DMS114 treated with DMSO at 0.1 percent for 48 hours (cell line): ENCODE data around the gene AQP6.

Experiments
- DNase-seq: peaks from one replicate; lab custom pipeline; 2025; ENCODE audit not compliant: unreplicated experiment; lab: John Stamatoyannopoulos, UW

The AQP6 gene, protein sequence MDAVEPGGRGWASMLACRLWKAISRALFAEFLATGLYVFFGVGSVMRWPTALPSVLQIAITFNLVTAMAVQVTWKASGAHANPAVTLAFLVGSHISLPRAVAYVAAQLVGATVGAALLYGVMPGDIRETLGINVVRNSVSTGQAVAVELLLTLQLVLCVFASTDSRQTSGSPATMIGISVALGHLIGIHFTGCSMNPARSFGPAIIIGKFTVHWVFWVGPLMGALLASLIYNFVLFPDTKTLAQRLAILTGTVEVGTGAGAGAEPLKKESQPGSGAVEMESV

DNA sequence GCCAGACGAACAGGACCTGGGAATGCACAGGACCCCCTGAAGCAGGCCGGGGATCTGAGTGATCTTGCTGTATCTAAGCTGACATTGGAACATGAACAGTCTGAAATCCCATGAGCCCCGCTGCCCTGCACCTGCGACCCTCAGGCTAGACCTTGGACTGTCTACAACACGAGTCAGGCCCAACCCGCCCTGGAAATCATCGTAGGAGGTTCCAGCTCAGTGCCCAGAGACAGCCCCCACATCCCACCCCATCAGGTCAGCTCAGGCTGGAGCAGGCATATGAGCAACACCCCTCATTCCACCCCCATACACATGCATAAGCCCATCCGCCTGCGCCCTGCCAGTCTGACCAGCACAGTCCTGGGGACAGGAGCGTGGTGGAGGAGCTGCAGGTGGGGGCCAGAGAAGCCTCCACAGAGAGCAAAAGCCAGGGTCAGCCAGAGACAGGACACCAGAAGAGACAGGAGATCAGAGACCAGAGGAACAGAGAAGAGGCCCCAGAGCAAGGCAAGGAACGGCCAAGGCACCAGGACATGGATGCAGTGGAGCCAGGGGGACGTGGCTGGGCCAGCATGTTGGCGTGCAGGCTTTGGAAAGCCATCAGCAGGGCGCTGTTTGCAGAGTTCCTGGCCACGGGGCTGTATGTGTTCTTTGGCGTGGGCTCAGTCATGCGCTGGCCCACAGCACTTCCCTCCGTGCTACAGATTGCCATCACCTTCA lies at the start of gene AQP6:
Gene AQP6 (plus strand): TSS at position 307 of the 720 bp plus-strand sequence. CDS start 227 bp downstream, at position 534.
- DNase-seq, result no peak

DNA sequence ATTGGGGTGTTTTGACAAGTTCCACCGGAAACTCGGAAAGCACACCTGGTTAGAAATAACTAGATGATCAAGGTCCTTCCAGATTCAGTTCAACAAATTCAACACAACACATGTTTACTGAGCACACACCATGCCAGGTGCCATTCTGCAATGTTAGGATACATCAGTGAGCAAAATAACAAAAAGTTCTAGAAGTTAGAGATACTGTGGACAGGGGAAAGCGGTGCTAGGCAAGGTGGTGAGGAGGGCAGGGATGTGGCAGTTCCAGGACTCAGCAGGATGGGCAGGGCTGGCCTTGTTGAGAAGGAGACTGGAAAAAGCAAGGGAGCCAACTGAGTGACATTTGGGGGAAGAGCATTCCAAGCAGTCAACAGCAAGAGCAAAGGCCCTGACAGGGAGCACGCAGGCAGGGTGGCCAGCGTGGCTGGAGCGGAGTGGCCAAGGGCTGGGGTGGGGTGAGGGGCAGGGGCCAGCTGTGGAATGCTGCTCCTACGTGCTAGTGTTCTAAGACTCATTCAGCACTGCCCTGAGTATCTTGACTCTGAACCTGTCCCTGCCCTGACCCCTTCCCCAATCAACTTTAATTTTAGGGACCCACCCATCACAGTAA lies 49.6 kb upstream of the AQP6 start:
- no peak for DNase-seq

DNA sequence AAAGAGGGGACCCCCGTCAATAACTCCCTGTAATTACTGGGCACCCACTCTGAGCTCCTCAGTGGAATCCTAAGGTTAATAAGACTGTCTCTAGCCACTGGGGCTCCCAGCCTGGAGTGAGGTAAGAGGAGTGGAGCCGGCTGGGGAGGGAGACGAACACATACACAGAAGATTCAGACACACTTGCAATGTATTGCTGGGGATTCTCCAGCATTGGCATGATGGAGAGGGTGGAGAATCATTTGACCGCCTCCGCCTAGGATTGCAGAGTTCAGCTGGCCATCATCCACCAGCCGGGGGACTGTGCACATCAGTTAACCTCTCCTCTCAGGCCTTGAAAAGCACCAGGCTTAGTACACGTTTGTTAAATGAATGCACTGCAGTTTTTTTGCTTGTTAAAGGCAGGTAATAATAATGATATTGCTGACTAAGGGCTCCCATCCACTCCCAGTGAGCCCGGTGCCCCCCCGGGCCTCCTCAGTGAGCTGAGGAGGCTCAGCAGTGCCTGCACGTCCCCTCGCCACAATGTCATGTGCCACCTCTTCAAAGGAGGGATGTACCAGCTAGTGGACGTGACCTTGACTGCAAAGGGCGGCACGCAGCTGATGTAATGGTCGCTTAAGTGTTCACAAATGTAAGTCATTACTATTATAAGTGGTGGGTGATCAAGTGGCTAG lies 48.7 kb upstream of the AQP6 start:
- DNase-seq, result no peak

DNA sequence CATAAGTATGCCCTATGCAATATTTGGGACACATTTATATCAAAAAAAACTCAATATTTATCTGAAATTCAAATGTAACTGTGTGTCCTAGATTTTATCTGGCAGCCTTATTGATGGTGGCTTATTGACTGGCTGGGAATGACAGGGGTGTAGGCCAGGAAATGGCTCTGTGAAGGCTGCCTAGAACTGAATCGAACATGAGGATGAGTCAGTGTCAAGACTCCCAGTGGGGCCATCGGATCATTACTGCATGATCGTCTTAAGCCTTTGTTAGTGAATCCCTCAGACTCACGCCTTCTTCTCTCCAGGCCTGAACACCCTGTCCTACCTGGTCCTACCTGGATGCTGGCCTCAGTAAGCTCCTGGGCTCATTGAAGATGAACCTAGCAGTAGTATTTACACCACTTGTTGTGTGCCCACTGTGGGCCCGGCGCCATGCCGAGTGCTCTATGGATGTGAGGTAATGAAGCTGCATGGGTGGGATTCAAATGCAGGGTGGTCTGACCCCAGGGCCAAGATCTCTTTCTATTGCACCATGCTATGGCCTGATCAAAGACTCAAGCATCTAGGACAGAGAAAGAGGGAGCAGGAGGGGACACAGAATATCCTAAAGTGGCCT lies 48.0 kb upstream of the AQP6 start:
- no peak for DNase-seq

DNA sequence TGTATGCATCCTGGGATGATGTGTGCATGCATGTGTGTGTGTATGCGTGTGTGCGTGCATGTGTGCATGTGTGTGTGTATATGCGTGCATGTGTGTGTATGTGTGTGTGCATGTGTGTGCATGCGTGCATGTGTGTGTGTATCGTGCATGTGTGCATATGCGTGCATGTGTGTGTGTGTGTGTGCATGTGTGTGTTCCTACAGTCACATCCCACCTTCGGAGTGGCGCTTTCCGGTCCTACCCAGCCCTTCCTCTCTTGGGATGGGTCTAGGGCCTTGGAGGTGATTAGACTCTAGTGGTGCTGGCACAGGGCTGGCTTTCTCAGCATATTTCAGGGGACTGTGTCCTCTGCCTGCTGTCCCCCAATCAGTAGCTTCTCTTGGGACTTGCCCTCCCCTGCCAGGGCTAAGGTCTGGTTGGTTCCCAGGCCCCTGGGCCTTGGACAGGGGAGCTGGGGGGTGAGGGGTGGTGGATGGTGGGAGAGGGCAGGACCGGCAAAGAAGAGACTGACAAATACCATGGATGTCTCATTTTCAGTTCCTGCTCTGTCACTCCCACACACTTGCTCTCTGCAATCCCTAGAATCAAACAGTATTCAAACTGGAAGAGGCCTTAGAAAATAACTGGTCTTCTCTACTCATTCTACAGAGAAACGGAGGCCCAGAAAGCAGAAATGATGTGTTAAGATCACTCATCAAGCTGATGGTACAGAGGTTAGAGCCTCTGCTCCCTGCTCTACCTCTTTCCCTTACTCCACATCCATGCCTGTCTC lies 47.1 kb upstream of the AQP6 start:
- no peak for DNase-seq

DNA sequence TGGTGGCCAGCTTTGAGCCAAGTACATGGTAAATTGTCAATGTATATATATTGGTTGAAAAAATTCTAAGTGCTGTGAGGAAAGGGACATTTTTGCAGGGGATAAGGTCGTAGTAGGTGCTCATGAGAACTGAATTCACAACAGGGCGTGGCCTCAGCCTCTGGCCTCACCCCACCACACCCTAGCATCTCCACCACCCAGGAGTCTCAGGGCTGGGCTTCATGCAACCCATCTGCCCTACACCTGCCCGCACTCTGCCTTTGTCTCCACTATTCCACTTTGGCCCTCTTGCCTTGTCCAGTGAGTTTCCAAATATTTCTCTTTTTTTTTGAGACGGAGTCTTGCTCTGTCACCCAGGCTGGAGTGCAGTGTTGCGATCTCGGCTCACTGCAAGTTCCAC lies 44.3 kb upstream of the AQP6 start:
- DNase-seq, result no peak

DNA sequence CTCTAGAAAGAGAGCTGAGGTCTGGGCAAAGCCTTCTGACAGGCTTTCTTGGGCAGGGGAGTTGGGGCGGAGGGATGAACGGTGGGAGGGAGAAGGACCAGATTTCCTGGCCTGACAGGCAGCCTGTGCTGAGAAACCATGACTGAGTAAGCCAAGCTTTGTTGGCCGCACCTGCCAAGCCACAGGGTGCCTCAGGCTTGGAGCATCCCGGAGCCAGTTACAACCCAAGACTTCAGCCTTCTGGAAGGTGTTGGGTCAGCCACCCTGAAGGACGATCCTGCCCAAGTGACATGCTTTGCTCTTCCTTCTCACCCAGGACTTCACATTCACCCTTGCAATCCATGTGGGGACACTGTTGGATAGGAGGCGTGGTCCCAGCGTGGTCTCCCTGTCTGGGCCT lies 43.2 kb upstream of the AQP6 start:
- DNase-seq, result no peak

DNA sequence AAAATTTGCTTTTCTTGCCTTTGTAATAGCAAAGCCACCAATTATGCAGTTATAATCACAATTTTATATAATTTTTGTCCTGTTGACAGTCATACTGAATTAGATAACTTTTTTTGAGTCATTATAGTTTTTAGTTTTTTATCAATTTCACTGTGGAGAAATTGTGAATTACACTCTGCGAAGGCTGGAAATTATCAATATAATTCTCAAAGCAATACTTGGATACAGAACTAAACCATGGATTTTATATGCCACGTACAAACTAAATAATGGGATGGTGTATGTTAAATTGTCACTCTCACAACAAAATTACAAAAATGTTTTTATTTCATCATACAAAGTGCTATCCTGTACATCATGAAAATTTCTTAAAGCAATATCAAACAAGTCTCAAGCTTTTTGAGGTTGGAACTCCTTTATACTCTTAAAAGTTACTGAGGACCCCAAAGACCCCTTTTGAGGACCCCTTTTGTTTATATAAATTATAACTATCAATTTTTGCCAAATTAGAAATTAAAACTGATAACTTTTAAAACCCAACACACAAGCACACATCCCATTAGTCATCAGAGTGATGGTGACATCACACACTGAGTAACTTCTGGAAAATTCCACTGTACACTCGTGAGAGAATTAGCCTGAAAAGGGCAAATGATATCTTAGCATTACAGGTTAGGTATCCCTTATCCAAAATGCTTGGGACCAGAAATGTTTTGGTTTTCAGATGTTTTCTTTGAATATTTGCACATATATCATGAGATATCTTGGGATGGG lies 42.0 kb upstream of the AQP6 start:
- DNase-seq, result no peak

DNA sequence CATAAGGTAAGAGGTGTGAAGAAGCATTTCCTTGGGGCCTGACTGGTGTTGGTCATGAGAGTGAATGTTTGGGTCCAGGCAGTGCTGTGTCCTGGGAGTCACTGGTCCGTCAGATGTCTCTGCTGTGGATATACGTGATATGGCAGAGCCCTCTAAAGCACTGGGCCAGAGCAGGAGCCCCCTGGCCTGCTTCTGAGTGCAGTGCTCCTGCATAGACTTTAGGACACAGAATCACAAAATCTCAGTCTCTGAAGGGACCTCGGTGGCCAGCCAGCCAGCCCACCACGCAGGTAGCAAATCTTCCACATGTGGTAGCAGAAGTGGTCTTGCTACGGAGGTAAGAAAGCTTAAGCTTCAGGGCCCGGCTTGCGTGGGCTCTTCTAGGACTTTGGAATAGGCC lies 40.7 kb upstream of the AQP6 start:
- DNase-seq, result no peak

DNA sequence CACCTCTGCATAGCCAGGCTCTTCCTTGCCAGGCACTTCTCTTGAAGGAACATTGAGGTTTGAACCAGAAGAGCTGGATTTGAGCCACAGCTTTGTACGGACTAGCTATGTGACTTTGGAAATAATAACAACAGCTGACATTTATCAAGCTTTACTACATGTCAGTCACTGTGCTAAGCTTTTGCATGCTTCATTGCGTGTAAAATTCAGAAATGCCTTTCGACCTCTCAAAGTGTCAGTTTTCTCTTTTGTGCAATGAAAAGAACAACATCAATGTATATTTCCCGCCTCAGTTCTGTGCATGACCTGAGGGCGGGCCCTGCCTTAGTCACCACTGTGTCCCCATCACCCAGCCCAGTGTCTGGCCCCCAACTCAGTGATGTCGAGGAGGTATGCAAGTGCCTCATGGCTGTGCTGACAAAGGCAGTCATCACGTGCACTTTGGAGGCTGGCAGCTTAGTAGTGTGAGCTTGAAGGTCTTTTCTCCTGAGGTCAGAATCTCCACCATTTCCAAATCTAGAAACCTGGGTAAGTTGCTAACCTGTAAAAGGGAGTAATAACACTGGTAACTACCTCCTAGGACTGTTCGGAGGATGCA lies 40.1 kb upstream of the AQP6 start:
- DNase-seq, result no peak

DNA sequence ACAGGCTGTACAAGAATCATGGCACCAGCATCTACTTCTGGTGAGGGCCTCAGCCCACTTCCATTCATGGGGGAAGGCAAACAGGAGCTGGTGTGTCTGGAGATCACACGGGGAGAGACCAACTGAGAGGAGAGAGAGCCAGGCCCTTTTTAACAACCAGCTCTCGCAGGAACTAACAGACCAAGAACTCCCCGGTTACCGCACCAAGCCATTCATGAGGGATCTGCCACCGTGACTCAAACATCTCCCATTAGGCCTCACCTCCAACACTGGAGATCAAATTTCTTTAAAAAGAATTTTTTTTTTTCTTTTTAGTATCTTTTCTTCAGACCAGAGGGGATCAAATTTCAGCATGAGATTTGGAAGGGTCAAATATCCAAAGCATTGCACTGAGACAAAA lies 39.0 kb upstream of the AQP6 start:
- DNase-seq, result no peak

DNA sequence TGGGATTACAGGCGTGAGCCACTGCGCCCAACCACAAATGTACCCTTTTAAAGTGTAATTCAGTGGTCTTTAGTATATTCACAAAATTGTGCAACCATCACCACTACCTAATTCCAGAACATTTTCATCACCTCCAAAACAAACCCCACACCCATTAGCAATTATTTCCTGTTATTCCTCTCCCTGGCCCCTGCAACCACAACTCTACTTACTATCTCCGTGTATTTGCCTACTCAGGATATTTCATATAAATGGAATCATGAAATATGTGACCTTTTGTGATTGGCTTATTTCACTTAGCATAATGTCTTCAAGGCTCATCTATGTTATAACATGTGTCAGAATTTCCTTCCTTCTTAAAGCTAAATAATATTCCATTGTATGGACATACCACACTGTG lies 38.2 kb upstream of the AQP6 start:
- DNase-seq, result no peak

DNA sequence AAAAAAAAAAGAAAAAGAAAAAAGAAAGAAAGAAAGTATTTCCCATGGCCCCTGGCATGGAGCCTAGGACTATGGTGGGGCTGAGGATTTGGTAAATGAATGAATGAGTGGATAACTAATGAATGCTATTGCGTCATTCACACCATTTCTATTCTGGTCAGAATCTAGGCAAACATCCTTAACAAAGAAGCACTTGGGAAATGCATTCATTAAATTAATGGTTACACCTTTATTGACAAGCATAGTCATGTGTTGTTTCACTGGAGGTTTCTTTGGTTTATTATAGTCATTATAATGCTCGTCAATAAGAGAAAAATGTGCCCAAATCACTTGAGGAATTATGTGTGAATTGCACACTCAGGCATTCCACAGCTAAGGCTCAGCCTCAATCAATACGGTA lies 35.8 kb upstream of the AQP6 start:
- DNase-seq, result no peak

DNA sequence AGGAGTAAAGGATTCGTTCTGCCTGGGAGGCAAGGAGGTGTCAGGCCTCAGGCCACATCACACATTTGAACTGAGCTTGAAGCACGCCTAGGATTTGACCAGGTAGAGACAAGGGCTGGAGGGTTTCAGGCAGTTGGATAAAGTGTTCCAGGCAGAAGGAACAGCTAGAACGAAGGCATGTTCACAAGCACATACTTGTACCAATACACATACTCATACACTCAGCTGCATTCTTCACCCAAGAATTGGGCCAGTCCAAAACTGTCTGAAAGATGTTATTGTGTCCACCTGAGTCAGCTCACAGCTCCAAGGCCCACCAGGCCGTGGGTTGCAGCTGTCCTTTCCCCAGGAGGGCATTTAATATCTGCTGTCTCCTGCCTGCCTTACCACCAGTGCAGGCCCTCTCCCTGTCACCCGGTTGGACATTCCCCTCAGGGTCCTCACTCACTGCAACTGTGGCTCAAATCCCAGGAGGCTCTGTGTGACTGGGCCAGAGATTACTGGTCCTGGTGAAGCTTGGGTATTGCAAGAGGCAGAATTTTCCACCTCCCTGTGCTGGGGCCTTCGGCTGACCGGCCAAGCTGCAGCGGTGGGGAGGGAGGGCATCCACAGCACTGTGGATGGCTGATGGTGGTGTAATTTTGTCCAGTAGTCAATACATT lies 35.0 kb upstream of the AQP6 start:
- DNase-seq, result no peak

DNA sequence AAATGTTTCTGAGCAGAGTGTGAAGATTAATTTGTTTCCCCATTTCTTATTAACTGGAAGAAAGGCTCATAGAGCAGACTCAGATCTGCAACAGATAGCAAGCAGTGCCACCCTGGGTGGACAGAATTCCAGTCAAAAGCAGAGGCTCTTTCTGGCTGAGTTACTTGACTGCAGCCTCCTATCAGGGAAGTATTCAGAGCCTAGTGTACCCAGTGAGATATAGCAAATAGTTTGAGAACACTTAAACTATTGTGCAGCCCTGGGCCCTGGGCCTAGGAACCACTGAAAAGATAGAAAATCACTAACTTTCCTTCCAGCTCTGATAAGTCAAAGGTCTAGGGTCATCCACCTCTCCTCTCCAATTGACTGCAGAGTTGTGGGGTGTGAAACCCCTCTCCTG lies 33.4 kb upstream of the AQP6 start:
- DNase-seq, result no peak

DNA sequence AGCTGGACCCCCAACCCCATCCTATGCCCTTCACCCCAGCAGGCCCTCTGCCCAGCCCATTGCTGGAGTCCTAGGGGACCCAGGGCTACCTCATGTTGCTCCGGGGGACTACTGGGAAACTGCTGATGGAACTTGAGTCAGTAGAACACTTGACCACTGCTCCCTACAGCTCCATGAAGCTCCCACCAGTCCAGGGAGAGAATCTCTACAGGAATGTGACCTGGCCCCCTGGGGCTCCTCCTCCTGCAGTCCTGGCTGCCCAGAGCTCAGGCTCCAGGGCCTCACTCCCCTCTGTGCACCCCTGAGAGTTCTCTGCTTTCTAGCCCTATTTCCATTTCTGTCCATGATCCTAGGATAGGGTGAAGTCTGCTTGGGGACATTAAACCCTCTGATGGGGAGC lies 33.0 kb upstream of the AQP6 start:
- DNase-seq, result no peak

DNA sequence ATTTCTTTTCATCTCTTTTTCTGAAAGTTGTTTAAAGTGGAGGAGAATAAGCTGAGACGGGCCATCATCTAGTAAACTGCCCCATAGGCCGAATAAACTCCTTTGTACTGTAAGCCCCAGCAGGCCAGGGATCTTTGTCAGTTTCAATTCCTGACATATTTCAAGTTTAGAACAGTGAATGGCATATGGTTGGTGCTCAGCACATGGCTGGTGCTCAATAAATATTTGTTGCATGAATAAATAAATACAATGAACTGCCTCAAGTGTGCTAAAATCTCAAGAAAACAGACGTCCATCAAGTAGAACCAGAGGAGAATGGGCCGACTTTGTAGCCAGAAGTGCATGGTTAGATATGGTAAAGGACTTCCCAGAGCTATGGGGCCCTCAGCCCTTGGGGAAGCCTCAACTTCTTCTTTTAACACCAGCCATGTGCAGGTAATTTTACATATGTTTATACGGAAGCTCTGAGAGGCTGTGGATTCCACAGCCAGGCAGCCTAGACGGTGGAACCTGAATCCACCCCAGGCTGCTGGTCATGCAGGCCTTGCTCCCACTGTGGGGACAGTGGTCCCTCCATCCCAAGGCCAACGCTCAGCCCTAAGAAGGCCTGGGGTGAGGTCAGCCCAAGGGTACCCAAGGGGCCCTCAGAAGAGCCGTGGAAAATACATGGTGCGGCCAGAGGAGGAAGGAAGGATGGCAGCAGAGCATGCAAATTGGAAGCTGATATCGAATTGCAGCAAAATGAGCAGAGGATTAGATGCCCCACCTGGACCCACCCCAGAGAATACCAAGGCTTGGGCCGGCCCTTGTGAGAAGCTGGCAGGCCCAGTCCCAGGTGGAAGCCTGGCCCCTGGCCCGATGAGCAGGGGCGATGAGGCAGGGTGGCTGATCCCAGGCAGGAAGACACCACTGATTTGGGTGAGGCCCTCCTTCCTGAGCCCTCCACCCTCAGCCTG lies 30.9 kb upstream of the AQP6 start:
- no peak for DNase-seq

DNA sequence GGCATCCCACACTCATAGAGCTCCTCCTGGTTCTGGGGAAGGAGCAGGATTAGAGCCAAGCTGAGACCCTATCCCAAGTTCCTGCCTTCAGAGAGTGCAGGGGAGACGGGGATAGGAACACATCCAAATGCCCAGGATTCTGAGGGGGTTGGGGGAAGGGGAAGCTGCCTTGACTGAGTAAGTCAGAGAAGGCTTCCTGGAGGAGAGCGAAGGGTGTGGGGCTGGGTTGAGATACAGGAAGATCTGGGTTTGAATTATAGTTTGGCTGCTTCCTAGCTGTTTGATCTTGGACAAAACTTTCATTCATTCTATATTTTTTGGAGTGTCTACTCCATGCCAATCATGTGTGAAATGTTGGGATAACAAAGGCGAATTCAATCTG lies 30.2 kb upstream of the AQP6 start:
- DNase-seq, result no peak
